IMR-90 (cell line): ENCODE results near the gene SIRT7. TPM values are rescaled to one million over a fixed set of nuclear protein-coding genes. Genes with fewer than 3 reads are reported as not detected.

Experiments
- ATAC-seq: fragments of 200-7000 bp; cut with Tn5 transposase; 2 replicates; pipeline ENCODE4 v1.9.1; 2020; ENCODE audit warnings: low read depth, mild to moderate bottlenecking, moderate library complexity
- BruUV-seq: library from RNA; stranded (reverse); fragments of 400-500 nt; replicated peaks from 2 replicates; lab custom pipeline; 2021; lab: Mats Ljungman, UMichigan
- CTCF ChIA-PET: fragments of 300-600 bp; formaldehyde crosslinking; extraction: SDS; loops from one replicate; lab custom pipeline; 2021; ENCODE audit warnings: antibody characterized with exemption; lab: Yijun Ruan, JAX
- POLR2A ChIA-PET: fragments of 300-600 bp; sonication (Branson Sonifier 250); formaldehyde crosslinking; loops from one replicate; lab custom pipeline; 2022; ENCODE audit warnings: antibody characterized with exemption; ENCODE audit not compliant: unreplicated experiment; lab: Charles Lee
- DNase-seq: peaks from one replicate; pipeline ENCODE4 v3.0.0; 2013
- H2AFZ ChIP-seq: replicated peaks from 2 replicates; pipeline ENCODE3; 2013; ENCODE audit warnings: low read length, mild to moderate bottlenecking; ENCODE audit not compliant: poor library complexity
- H2AK5ac ChIP-seq: 2 replicates; pipeline ENCODE4 v1.6.1; 2013; ENCODE audit warnings: low read depth, low read length, inconsistent platforms
- H2AK9ac ChIP-seq: replicated peaks from 2 replicates; pipeline ENCODE3; 2013; ENCODE audit warnings: mild to moderate bottlenecking, low read depth, low read length, moderate library complexity; ENCODE audit not compliant: poor library complexity
- H2BK120ac ChIP-seq: 2 replicates; pipeline ENCODE4 v1.6.1; 2013; ENCODE audit warnings: low read depth, low read length, inconsistent platforms
- H2BK15ac ChIP-seq: 3 replicates; pipeline ENCODE4 v1.6.1; 2013; ENCODE audit warnings: low read depth, low read length, inconsistent platforms
- H2BK20ac ChIP-seq: 2 replicates; pipeline ENCODE4 v1.6.1; 2013; ENCODE audit warnings: low read depth, mild to moderate bottlenecking, inconsistent platforms, low read length, moderate library complexity
- H2BK5ac ChIP-seq: 2 replicates; pipeline ENCODE4 v1.6.1; 2013; ENCODE audit warnings: mild to moderate bottlenecking, low read depth, low read length, inconsistent platforms; ENCODE audit not compliant: poor library complexity, severe bottlenecking
- H3K14ac ChIP-seq: replicated peaks from 2 replicates; pipeline ENCODE4 v1.6.1; 2013; ENCODE audit warnings: low read depth, low read length, inconsistent platforms
- H3K18ac ChIP-seq: 2 replicates; pipeline ENCODE4 v1.6.1; 2013; ENCODE audit warnings: low read depth, low read length, control low read depth
- H3K23ac ChIP-seq: 2 replicates; pipeline ENCODE4 v1.6.1; 2013; ENCODE audit warnings: low read depth, low read length, inconsistent platforms
- H3K27ac ChIP-seq: 2 replicates; pipeline ENCODE4 v1.5.1; 2013; ENCODE audit warnings: mild to moderate bottlenecking, control low read depth, low read length; ENCODE audit not compliant: insufficient read depth
- H3K27me3 ChIP-seq: 2 replicates; pipeline ENCODE4 v1.6.1; 2013; ENCODE audit warnings: low read length; ENCODE audit not compliant: control insufficient read depth, insufficient read depth
- H3K36me3 ChIP-seq: 2 replicates; pipeline ENCODE4 v1.6.1; 2013; ENCODE audit warnings: low read length, mixed read lengths; ENCODE audit not compliant: control insufficient read depth, insufficient read depth
- H3K4ac ChIP-seq: 2 replicates; pipeline ENCODE4 v1.6.1; 2013; ENCODE audit warnings: low read depth, low read length, inconsistent platforms
- H3K4me1 ChIP-seq: 2 replicates; pipeline ENCODE4 v1.6.1; 2013; ENCODE audit warnings: low read length, mixed read lengths; ENCODE audit not compliant: control insufficient read depth, insufficient read depth
- H3K4me2 ChIP-seq: 2 replicates; pipeline ENCODE4 v1.6.1; 2013; ENCODE audit warnings: low read depth, mild to moderate bottlenecking, control low read depth, low read length, moderate library complexity
- H3K4me3 ChIP-seq: 2 replicates; pipeline ENCODE4 v1.5.1; 2013; ENCODE audit warnings: low read depth, mild to moderate bottlenecking, control low read depth, low read length, moderate library complexity; ENCODE audit not compliant: insufficient read depth
- H3K56ac ChIP-seq: 2 replicates; pipeline ENCODE4 v1.6.1; 2013; ENCODE audit warnings: low read length, inconsistent platforms; ENCODE audit not compliant: insufficient read depth; ENCODE audit errors: extremely low read depth
- H3K79me1 ChIP-seq, 2 experiments: 2 replicates each; pipeline ENCODE4 v1.6.1; 2013; ENCODE audit warnings: low read length in 2 of 2, inconsistent platforms in 1 of 2, low read depth in 1 of 2
- H3K9ac ChIP-seq: 2 replicates; pipeline ENCODE4 v1.6.1; 2013; ENCODE audit warnings: low read depth, low read length, control low read depth
- H3K9me1 ChIP-seq: 2 replicates; pipeline ENCODE4 v1.6.1; 2013; ENCODE audit warnings: low read length, inconsistent platforms; ENCODE audit not compliant: insufficient read depth
- H3K9me3 ChIP-seq: 2 replicates; pipeline ENCODE4 v1.6.1; 2013; ENCODE audit warnings: low read length; ENCODE audit not compliant: control insufficient read depth, insufficient read depth
- H4K20me1 ChIP-seq: 2 replicates; pipeline ENCODE4 v1.6.1; 2013; ENCODE audit warnings: low read length, inconsistent platforms; ENCODE audit not compliant: insufficient read depth
- H4K5ac ChIP-seq: 2 replicates; pipeline ENCODE4 v1.6.1; 2013; ENCODE audit warnings: mild to moderate bottlenecking, low read depth, low read length, control low read depth
- H4K8ac ChIP-seq, 2 experiments: 2 replicates each; pipeline ENCODE4 v1.6.1; 2013; ENCODE audit warnings: low read depth in 2 of 2, low read length in 2 of 2, control low read depth in 1 of 2, inconsistent platforms in 1 of 2
- H4K91ac ChIP-seq: 2 replicates; pipeline ENCODE4 v1.6.1; 2013; ENCODE audit warnings: low read depth, low read length, inconsistent platforms; ENCODE audit not compliant: insufficient read depth
- BHLHE40 ChIP-seq: fragments of 150-350 bp; IDR thresholded peaks from 2 replicates; pipeline ENCODE4 v1.6.1; 2016; ENCODE audit warnings: mild to moderate bottlenecking, low read depth, low read length
- CHD1 ChIP-seq: IDR thresholded peaks from 2 replicates; pipeline ENCODE4 v1.6.1; 2012; ENCODE audit warnings: low read depth, low read length, improper control_type of control experiment
- CTCF ChIP-seq: conservative IDR thresholded peaks from 2 replicates; pipeline ENCODE4 v1.5.1; 2012; ENCODE audit warnings: mild to moderate bottlenecking, low read depth, low read length, improper control_type of control experiment
- RFX5 ChIP-seq: IDR thresholded peaks from 2 replicates; pipeline ENCODE4 v1.8.0; 2012; ENCODE audit warnings: low read depth, mild to moderate bottlenecking, low read length, moderate library complexity
- WGBS, 2 experiments: methylation state at CpG; one replicate each; pipeline versions ENCODE4 v1.1.5 to v1.1.7; 2013; ENCODE audit warnings: missing lambda C conversion rate in 2 of 2; ENCODE audit not compliant: insufficient read length in 1 of 2; ENCODE audit errors: extremely low coverage in 2 of 2; 5-methylcytosine and 5-hydroxymethylcytosine counted together
- dilution Hi-C: fragments of 300-500 bp; cut with HindIII; formaldehyde crosslinking; loops from one replicate; pipeline ENCODE4 v1.14.3; 2018; ENCODE audit warnings: low sequenced_read_pairs; ENCODE audit not compliant: unreplicated experiment
- in situ Hi-C: fragments of 300-500 bp; cut with MboI; formaldehyde crosslinking; loops from 3 replicates; pipeline ENCODE4 v1.14.3; 2019; ENCODE audit warnings: low sequenced_read_pairs, inconsistent platforms, mixed read lengths
- intact Hi-C: fragments of 100-400 bp; cut with micrococcal nuclease; formaldehyde crosslinking; loops from 2 replicates; pipeline ENCODE4 v1.10.0; 2022
- polyA plus RNA-seq, 3 experiments: library from polyadenylated mRNA; depleted of rRNA; stranded (reverse); fragments of >200 nt; gene quantifications; 2 replicates each; pipeline ENCODE4 v1.2.3, GENCODE V29; 2012; ENCODE audit warnings: low replicate concordance in 1 of 3
- total RNA-seq: library from RNA; depleted of rRNA; stranded (reverse); fragments of >200 nt; gene quantifications from 2 replicates; pipeline ENCODE4 v1.2.3, GENCODE V29; 2012

SIRT7 gene
- total and polyA plus RNA-seq, 2 of the 4 experiments (the other 2 are of a cell fraction), result 14.5 to 19.8 TPM

GRCh38 chr17:81906476-81907218, 11.3 kb downstream of the SIRT7 start:
- ChIA-PET CTCF (no interaction called here), POLR2A (no interaction called here)
- H2AK5ac ChIP-seq, result no peak overlapping the region
- H4K8ac ChIP-seq, result no peak overlapping the region
- H3K4ac ChIP-seq, result no peak overlapping the region
- H2BK120ac ChIP-seq, result no peak overlapping the region
- H3K18ac ChIP-seq, result no peak overlapping the region
- intact Hi-C loops (no loop called here), dilution Hi-C loops (no loop called here), in situ Hi-C loops (no loop called here)
- H2BK15ac ChIP-seq, result no peak overlapping the region
- no peak overlapping the region for H3K56ac ChIP-seq
- H3K4me1 ChIP-seq, result peaks cover 6% of the 10 kb centered on the region
- no peaks in the 10 kb centered on the region for H3K9me3 ChIP-seq
- peaks cover 0 to 15% of the 10 kb centered on the region in 2 experiments; a peak in 2 of 4 replicates for H3K79me1 ChIP-seq
- H2BK20ac ChIP-seq, result no peak overlapping the region
- H2BK5ac ChIP-seq, result no peak overlapping the region
- peak overlapping the region; percentile 40 for H2AFZ ChIP-seq
- no peaks in the 10 kb centered on the region for H3K27me3 ChIP-seq
- no peak overlapping the region for H3K14ac ChIP-seq
- no peak overlapping the region for H4K91ac ChIP-seq
- H3K36me3 ChIP-seq, result peaks cover 14% of the 10 kb centered on the region; the same call in 1 of the 2 replicates
- 90% methylated on average over 5 of the region's 15 CpGs; no CpG with 5 or more reads in 1 of the 2 experiments for WGBS, 2 experiments
- H2AK9ac ChIP-seq, result no peak overlapping the region
- H3K9ac ChIP-seq, result no peak overlapping the region
- no peak overlapping the region for H3K4me3 ChIP-seq
- BruUV-seq, result no TSS peak
- no peak overlapping the region for H3K27ac ChIP-seq
- TF ChIP-seq CHD1 (no peak), RFX5 (no peak), BHLHE40 (no peak), CTCF (0 out of 2 replicates have a peak, but pooled peaks have one; percentile 5)
- DNase-seq (no peak), ATAC-seq (no peak)
- no peak overlapping the region for H3K23ac ChIP-seq
- H4K20me1 ChIP-seq, result peaks cover 8% of the 10 kb centered on the region
- 0 out of 2 replicates have a peak, but pooled peaks cover 4% of the 10 kb centered on the region for H3K9me1 ChIP-seq
- no peak overlapping the region for H3K4me2 ChIP-seq
- H4K5ac ChIP-seq, result no peak overlapping the region
